Activated CD4-positive, alpha-beta T cell treated with anti-CD3 and anti-CD28 coated beads, Interleukin-2, Interleukin-6, amounts not matched to agents 100 ng/mL and 50 ng/mL, durations not matched to agents 16 hours and 8 hours (primary cell): ENCODE results near the gene OR1J2.
"Not testable (repeated sequence)": the region's sequence is repeated elsewhere in the genome, so short reads cannot be mapped to it uniquely, and the experiment has no call there.

Experiments used
- DNase-seq: peaks from one replicate; pipeline ENCODE4 v3.0.0-alpha.2; 2020

OR1J2 gene

GRCh38 chr9:122510502-122510901 lies at the start of gene OR1J2:
OR1J2 (plus strand) TSS chr9:122510802; CDS start chr9:122510802, 0 bp downstream.
- no peak for DNase-seq

GRCh38 chr9:122463828-122464632 lies 46.6 kb upstream of the OR1J2 start:
- peak; percentile 17 for DNase-seq

- DNase-seq = peak; percentile 79
Measured at GRCh38 chr9:122464633-122465567, 45.7 kb upstream of the OR1J2 start.

GRCh38 chr9:122466456-122466855 lies 44.1 kb upstream of the OR1J2 start:
- DNase-seq = no peak

- no peak for DNase-seq
Measured at GRCh38 chr9:122468735-122469134, 41.9 kb upstream of the OR1J2 start.

- DNase-seq = no peak
Measured at GRCh38 chr9:122474561-122474960, 36.0 kb upstream of the OR1J2 start.

- no peak for DNase-seq
Measured at GRCh38 chr9:122475717-122476116, 34.9 kb upstream of the OR1J2 start.

- no peak for DNase-seq
Measured at GRCh38 chr9:122477346-122477745, 33.3 kb upstream of the OR1J2 start.

GRCh38 chr9:122477826-122478225 lies 32.8 kb upstream of the OR1J2 start, which contains the start of gene OR1J1:
OR1J1 (minus strand) TSS chr9:122477926; CDS start chr9:122477926, 0 bp downstream.
- DNase-seq = no peak

GRCh38 chr9:122479062-122479461 lies 31.5 kb upstream of the OR1J2 start:
- no peak for DNase-seq

GRCh38 chr9:122498883-122499288 lies 11.7 kb upstream of the OR1J2 start:
- DNase-seq = peak; percentile 55

- DNase-seq = no peak
Measured at GRCh38 chr9:122506964-122507363, 3.6 kb upstream of the OR1J2 start.

GRCh38 chr9:122518226-122518625 lies 7.6 kb downstream of the OR1J2 start:
- DNase-seq = no peak

GRCh38 chr9:122518841-122519240 lies 8.2 kb downstream of the OR1J2 start, which contains the start of gene OR1J4:
OR1J4 (plus strand) TSS chr9:122519141; CDS start chr9:122519141, 0 bp downstream.
- no peak for DNase-seq

GRCh38 chr9:122519376-122519775 lies 8.8 kb downstream of the OR1J2 start:
- no peak for DNase-seq

GRCh38 chr9:122526602-122527001 lies 16.0 kb downstream of the OR1J2 start:
- no peak for DNase-seq

- no peak for DNase-seq
Measured at GRCh38 chr9:122527193-122527592, 16.6 kb downstream of the OR1J2 start, which contains the start of gene OR1N1. OR1N1 (minus strand) TSS chr9:122527293; CDS start chr9:122527293, 0 bp downstream.

- DNase-seq = not testable (repeated sequence)
Measured at GRCh38 chr9:122531157-122531556, 20.6 kb downstream of the OR1J2 start.

- no peak for DNase-seq
Measured at GRCh38 chr9:122536134-122536533, 25.5 kb downstream of the OR1J2 start.

- DNase-seq = not testable (repeated sequence)
Measured at GRCh38 chr9:122537066-122537465, 26.5 kb downstream of the OR1J2 start.

GRCh38 chr9:122538757-122539156 lies 28.2 kb downstream of the OR1J2 start:
- DNase-seq = no peak

GRCh38 chr9:122546196-122546595 lies 35.6 kb downstream of the OR1J2 start:
- DNase-seq = no peak

- no peak for DNase-seq
Measured at GRCh38 chr9:122551371-122551770, 40.8 kb downstream of the OR1J2 start.
